Vagina (tissue), 2 donors: ENCODE data around the gene LRIG3.

Experiments
- CTCF ChIP-seq, 3 experiments: fragments of 450-650 bp in 2 of 3; fragments of 200-600 bp in 1 of 3; sonication (generic) in 1 of 3; IDR thresholded peaks; one replicate each; pipeline ENCODE4 v1.5.1; 2017 to 2019; ENCODE audit warnings: antibody characterized with exemption in 3 of 3, mild to moderate bottlenecking in 2 of 3, moderate library complexity in 2 of 3
- POLR2A ChIP-seq, 2 donors: fragments of 450-650 bp; IDR thresholded peaks; one replicate each; pipeline ENCODE4 v1.6.1; 2017; ENCODE audit warnings: antibody characterized with exemption in 2 of 2, mild to moderate bottlenecking in 2 of 2, moderate library complexity in 2 of 2
- POLR2AphosphoS5 ChIP-seq, 2 donors: sonication (generic); formaldehyde crosslinking; IDR thresholded peaks; one replicate each; pipeline ENCODE4 v1.9.0; 2017; ENCODE audit warnings: antibody characterized with exemption in 2 of 2, mild to moderate bottlenecking in 2 of 2, low read depth in 1 of 2; ENCODE audit not compliant: insufficient read depth in 1 of 2

- TF ChIP-seq CTCF (IDR thresholded peaks at IDR 0.05) (no peak), POLR2AphosphoS5 (IDR thresholded peaks at IDR 0.05; ENCODE audit: insufficient read depth in 1 of 2, low read depth in 1 of 2) (no peak), POLR2A (IDR thresholded peaks at IDR 0.05) (no peak)
These were observed 4.3 kb upstream of the LRIG3 start for GRCh38 chr12:58924652-58925051.
